ENCODE results near the gene ADAM30.

The ADAM30 gene

GRCh38 chr1:119882132-119883049 lies 13.9 kb downstream of the ADAM30 start:
- H3K4me1 ChIP-seq = no peaks in the 10 kb centered on the region
- no peak overlapping the region for H2AFZ ChIP-seq
- TF ChIP-seq CTCF (IDR thresholded peaks at IDR 0.05) = no peak
- H3K4me2 ChIP-seq (ENCODE audit: low read length) = no peak overlapping the region
- no peak overlapping the region for H3K4me3 ChIP-seq (ENCODE audit: low read depth, low read length)
- no peaks in the 10 kb centered on the region for H3K79me2 ChIP-seq
- no peak overlapping the region for H3K27ac ChIP-seq
- no peaks in the 10 kb centered on the region for H3K9me3 ChIP-seq (ENCODE audit: control insufficient read depth, low read length)
- H3K9ac ChIP-seq = no peak overlapping the region
- H3K36me3 ChIP-seq (ENCODE audit: control insufficient read depth, insufficient read depth, low read length) = no peaks in the 10 kb centered on the region
- no peaks in the 10 kb centered on the region for H3K27me3 ChIP-seq (ENCODE audit: control insufficient read depth, insufficient read depth, low read length)

GRCh38 chr1:119879510-119880434 lies 16.5 kb downstream of the ADAM30 start:
- Histone ChIP-seq H3K27ac (no peak overlapping the region), H3K79me2 (no peaks in the 10 kb centered on the region), H3K9me3 (ENCODE audit: control insufficient read depth, low read length) (no peaks in the 10 kb centered on the region), H3K4me2 (ENCODE audit: low read length) (no peak overlapping the region), H3K36me3 (ENCODE audit: control insufficient read depth, insufficient read depth, low read length) (no peaks in the 10 kb centered on the region), H2AFZ (no peak overlapping the region), H3K4me3 (ENCODE audit: low read depth, low read length) (no peak overlapping the region), H3K4me1 (no peaks in the 10 kb centered on the region), H3K27me3 (ENCODE audit: control insufficient read depth, insufficient read depth, low read length) (no peaks in the 10 kb centered on the region), H3K9ac (no peak overlapping the region)
- TF ChIP-seq CTCF (IDR thresholded peaks at IDR 0.05) = no peak

- no peaks in the 10 kb centered on the region for H3K79me2 ChIP-seq
- H3K36me3 ChIP-seq (ENCODE audit: control insufficient read depth, insufficient read depth, low read length) = no peaks in the 10 kb centered on the region
- H2AFZ ChIP-seq = no peak overlapping the region
- no peaks in the 10 kb centered on the region for H3K4me1 ChIP-seq
- no peak overlapping the region for H3K4me2 ChIP-seq (ENCODE audit: low read length)
- no peak for TF ChIP-seq CTCF (IDR thresholded peaks at IDR 0.05)
- H3K27ac ChIP-seq = no peak overlapping the region
- no peaks in the 10 kb centered on the region for H3K27me3 ChIP-seq (ENCODE audit: control insufficient read depth, insufficient read depth, low read length)
- H3K4me3 ChIP-seq (ENCODE audit: low read depth, low read length) = no peak overlapping the region
- H3K9ac ChIP-seq = no peak overlapping the region
- no peaks in the 10 kb centered on the region for H3K9me3 ChIP-seq (ENCODE audit: control insufficient read depth, low read length)
Measured at GRCh38 chr1:119878171-119878570, 18.1 kb downstream of the ADAM30 start.

GRCh38 chr1:119874186-119874585 lies 22.1 kb downstream of the ADAM30 start:
- H3K9ac ChIP-seq = no peak overlapping the region
- H3K27me3 ChIP-seq (ENCODE audit: control insufficient read depth, insufficient read depth, low read length) = no peaks in the 10 kb centered on the region
- H3K4me1 ChIP-seq = no peaks in the 10 kb centered on the region
- no peak overlapping the region for H2AFZ ChIP-seq
- TF ChIP-seq CTCF (IDR thresholded peaks at IDR 0.05) = no peak
- no peak overlapping the region for H3K4me2 ChIP-seq (ENCODE audit: low read length)
- no peaks in the 10 kb centered on the region for H3K79me2 ChIP-seq
- no peak overlapping the region for H3K4me3 ChIP-seq (ENCODE audit: low read depth, low read length)
- no peaks in the 10 kb centered on the region for H3K36me3 ChIP-seq (ENCODE audit: control insufficient read depth, insufficient read depth, low read length)
- H3K9me3 ChIP-seq (ENCODE audit: control insufficient read depth, low read length) = no peaks in the 10 kb centered on the region
- no peak overlapping the region for H3K27ac ChIP-seq

Data from parathyroid adenoma (tissue), 2 donors.